ENCODE measurements around the gene MRPL23. TPM values are rescaled to one million over a fixed set of nuclear protein-coding genes. Genes with fewer than 3 reads are reported as not detected.

Gene MRPL23
- total RNA-seq, 1 donor from 2014 or later = 59.2 TPM

- Histone ChIP-seq H3K36me3 (no peaks in the 10 kb centered on the region), H3K27ac (no peak overlapping the region), H3K4me1 (no peaks in the 10 kb centered on the region), H3K4me3 (no peak overlapping the region), H3K27me3 (ENCODE audit: low read depth) (no peaks in the 10 kb centered on the region), H3K9me3 (no peaks in the 10 kb centered on the region)
- peak; percentile 34 for DNase-seq
- intact Hi-C loops (cut with DNase I) = no loop called here
- TF ChIP-seq, protein P1, sequence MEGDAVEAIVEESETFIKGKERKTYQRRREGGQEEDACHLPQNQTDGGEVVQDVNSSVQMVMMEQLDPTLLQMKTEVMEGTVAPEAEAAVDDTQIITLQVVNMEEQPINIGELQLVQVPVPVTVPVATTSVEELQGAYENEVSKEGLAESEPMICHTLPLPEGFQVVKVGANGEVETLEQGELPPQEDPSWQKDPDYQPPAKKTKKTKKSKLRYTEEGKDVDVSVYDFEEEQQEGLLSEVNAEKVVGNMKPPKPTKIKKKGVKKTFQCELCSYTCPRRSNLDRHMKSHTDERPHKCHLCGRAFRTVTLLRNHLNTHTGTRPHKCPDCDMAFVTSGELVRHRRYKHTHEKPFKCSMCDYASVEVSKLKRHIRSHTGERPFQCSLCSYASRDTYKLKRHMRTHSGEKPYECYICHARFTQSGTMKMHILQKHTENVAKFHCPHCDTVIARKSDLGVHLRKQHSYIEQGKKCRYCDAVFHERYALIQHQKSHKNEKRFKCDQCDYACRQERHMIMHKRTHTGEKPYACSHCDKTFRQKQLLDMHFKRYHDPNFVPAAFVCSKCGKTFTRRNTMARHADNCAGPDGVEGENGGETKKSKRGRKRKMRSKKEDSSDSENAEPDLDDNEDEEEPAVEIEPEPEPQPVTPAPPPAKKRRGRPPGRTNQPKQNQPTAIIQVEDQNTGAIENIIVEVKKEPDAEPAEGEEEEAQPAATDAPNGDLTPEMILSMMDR (IDR thresholded peaks at IDR 0.05) = no peak
- ATAC-seq = no peak
Observed at GRCh38 chr11:1943576-1943975, 3.6 kb upstream of the MRPL23 start.

- no peaks in the 10 kb centered on the region for H3K36me3 ChIP-seq
- H3K27me3 ChIP-seq (ENCODE audit: low read depth) = no peaks in the 10 kb centered on the region
- no peak overlapping the region for H3K4me3 ChIP-seq
- no peak overlapping the region for H3K27ac ChIP-seq
- no peaks in the 10 kb centered on the region for H3K4me1 ChIP-seq
- ATAC-seq = no peak
- intact Hi-C loops (cut with DNase I) = no loop called here
- TF ChIP-seq, protein P1 (IDR thresholded peaks at IDR 0.05) = no peak
- no peaks in the 10 kb centered on the region for H3K9me3 ChIP-seq
- DNase-seq = peak; percentile 40
Observed at GRCh38 chr11:1943977-1944376, 3.2 kb upstream of the MRPL23 start.

GRCh38 chr11:1947592-1948237 is 583 bp downstream of the MRPL23 start:
- intact Hi-C loops (cut with DNase I) = no loop called here

GRCh38 chr11:1948389-1948788 is 1.3 kb downstream of the MRPL23 start:
- no peak overlapping the region for H3K4me3 ChIP-seq
- H3K4me1 ChIP-seq = no peaks in the 10 kb centered on the region
- no peak overlapping the region for H3K27ac ChIP-seq
- TF ChIP-seq, protein P1 (IDR thresholded peaks at IDR 0.05) = no peak
- peak; percentile 37 to 53 for ATAC-seq
- H3K36me3 ChIP-seq = no peaks in the 10 kb centered on the region
- DNase-seq = peak; percentile 56
- intact Hi-C loops (cut with DNase I) = no loop called here
- H3K9me3 ChIP-seq = no peaks in the 10 kb centered on the region
- H3K27me3 ChIP-seq (ENCODE audit: low read depth) = no peaks in the 10 kb centered on the region

More at GRCh38 chr11:1947592-1948237, 583 bp downstream of the MRPL23 start:
- no peak for DNase-seq
- no peaks in the 10 kb centered on the region for H3K9me3 ChIP-seq
- TF ChIP-seq, protein P1 (IDR thresholded peaks at IDR 0.05) = no peak
- no peak overlapping the region for H3K4me3 ChIP-seq
- H3K36me3 ChIP-seq = no peaks in the 10 kb centered on the region
- no peaks in the 10 kb centered on the region for H3K27me3 ChIP-seq (ENCODE audit: low read depth)
- H3K4me1 ChIP-seq = no peaks in the 10 kb centered on the region
- H3K27ac ChIP-seq = no peak overlapping the region
- peak; percentile 51 to 54 for ATAC-seq

GRCh38 chr11:1949302-1949701 is 2.2 kb downstream of the MRPL23 start:
- no peaks in the 10 kb centered on the region for H3K27me3 ChIP-seq (ENCODE audit: low read depth)
- no peak for ATAC-seq
- TF ChIP-seq, protein P1 (IDR thresholded peaks at IDR 0.05) = no peak

More at GRCh38 chr11:1949302-1949701, 2.2 kb downstream of the MRPL23 start:
- H3K27ac ChIP-seq = no peak overlapping the region
- peak; percentile 7 for DNase-seq
- no peak overlapping the region for H3K4me3 ChIP-seq
- intact Hi-C loops (cut with DNase I) = no loop called here
- no peaks in the 10 kb centered on the region for H3K9me3 ChIP-seq
- no peaks in the 10 kb centered on the region for H3K36me3 ChIP-seq
- H3K4me1 ChIP-seq = no peaks in the 10 kb centered on the region

Data from lower lobe of right lung (tissue), 2 donors.